Kidney tubule cell (primary cell): ENCODE results near the gene KIF17.

ENCODE experiments used
- DNase-seq: peaks from one replicate; pipeline ENCODE4 v3.0.0-alpha.2; 2018; ENCODE audit warnings: low spot score

KIF17 gene

DNA sequence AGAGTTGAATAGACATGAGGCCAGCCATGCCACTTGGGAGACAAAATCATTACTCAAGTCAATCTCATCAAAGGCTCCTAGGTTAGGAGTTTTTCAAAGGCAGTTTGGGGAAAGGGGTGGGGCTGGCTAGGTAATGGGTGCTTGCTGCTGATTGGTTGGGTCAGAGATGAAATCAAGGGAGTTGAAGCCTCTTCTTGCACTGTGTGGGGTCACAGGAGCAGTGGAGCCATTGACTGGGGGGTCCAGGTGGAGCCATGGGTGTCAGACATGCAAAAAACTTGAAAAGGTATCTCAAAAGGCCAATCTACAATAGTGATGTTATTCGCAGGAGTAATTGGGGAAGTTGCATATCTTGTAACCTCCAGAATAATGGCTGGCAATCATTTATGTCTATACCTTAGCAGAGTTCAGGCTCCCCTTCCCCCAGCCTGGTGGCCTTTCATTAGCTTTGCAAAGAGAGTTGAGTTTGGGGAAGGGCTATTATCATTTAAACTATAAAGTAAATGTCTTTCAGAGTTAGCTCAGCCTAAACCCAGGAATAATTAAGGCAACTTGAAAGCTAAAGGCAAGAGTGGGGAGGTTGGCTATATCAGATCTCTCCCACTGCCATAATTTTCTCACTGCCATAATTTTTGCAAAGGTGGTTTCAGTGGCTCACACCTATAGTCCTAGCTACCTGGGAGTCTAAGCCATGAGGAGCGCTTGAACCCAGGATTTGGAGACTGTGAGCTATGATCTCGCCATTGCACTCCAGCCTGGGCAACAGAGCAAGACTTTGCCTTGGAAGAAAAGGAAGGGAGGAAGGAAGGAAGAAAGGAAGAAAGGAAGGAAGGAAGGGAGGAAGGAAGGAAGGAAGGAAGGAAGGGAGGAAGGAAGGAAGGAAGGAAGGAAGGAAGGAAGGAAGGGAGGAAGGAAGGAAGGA is 92.4 kb downstream of the KIF17 start:
- no peak for DNase-seq

DNA sequence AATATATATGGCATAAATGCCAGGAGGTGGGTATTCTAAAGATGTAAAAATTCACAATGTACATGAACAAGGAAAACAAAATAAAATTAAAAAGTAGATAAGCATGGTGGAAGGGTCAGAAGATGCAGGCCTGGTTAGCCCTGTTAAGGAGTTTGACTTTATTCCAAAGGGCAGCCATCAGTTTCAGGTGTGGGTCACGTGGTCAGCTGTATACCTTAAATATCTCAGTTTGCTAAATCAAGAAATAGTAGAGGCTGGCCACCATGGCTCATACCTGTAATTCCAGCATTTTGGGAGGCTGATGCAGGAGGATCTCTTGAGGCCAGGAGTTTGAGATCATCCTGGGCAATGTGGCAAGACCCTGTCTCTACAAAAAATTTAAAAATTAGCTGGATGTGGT is 93.1 kb downstream of the KIF17 start:
- DNase-seq, result no peak

DNA sequence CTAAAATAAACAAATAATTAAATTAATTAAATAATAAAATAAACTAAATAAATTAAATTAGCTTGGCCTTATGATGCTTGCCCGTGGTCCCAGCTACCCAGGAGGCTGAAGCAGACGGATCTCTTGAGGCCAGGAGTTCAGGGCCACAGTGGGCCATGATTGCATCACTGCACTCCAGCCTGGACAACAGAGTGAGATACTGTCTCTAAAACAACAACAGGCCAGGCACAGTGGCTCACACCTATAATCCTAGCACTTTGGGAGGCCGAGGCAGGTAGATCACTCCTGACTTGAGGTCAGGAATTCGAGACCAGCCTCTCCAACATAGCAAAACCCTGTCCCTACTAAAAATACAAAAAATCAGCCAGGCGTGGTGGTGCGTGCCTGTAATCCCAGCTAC is 96.8 kb downstream of the KIF17 start:
- no peak for DNase-seq

DNA sequence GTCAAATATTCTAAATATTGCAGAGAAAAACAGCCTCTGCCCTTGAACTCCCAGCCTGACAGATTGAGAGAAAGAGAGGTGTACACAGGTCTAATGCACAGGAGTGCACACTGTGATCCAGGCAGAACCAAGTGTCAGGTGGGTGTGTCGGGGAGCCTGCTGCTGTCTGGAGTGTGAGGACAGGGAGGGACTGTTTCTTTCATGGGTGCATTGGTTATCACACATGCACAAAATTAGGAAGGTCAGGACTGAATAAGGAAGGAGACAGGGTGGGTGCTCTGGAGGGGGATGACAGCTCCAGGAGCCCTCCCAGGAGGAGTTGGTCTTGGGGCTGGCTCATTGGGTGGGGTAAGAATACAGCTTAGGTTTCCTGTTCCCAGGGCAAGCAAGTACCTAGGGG is 97.8 kb downstream of the KIF17 start:
- no peak for DNase-seq

DNA sequence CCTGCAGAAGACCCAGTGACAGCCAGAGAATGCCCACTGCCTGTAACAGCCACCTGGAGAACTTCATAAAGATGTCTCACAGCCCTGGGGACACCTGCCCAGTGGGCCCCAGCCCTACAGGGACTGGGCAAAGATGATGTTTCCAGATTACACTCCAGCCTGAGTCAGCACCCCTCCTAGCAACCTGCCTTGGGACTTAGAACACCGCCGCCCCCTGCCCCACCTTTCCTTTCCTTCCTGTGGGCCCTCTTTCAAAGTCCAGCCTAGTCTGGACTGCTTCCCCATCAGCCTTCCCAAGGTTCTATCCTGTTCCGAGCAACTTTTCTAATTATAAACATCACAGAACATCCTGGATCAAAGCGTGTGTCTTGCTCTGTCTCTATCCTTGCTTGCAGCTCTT is 99.3 kb downstream of the KIF17 start:
- no peak for DNase-seq

DNA sequence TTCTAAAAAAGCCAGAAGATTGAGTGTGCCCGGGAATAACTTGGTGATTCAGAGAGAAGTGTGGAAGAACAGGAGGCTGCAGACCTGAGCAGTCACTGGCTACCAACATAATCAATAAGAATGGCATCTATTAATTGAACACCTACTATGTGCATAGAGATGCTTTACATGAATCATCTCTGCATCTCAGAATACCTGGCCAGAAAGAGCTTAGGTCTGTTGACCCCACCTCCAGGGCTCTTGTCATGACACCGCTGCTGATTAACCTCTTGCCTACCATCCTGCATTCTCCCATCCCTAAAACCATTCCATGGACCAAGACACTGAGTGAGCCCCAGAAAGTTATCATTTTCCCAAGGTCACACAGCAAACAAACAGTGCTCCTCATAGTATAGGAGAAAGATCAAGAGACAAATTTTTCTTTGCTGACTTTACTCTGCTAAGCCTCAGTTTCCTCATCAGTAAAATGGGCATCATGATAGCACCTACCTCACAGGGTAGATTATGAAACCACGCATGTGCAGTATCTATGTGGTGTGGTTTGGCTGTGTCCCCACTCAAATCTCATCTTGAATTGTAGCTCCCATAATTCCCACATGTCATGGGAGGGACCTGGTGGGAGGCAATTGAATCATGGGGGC is 100.8 kb downstream of the KIF17 start:
- no peak for DNase-seq

DNA sequence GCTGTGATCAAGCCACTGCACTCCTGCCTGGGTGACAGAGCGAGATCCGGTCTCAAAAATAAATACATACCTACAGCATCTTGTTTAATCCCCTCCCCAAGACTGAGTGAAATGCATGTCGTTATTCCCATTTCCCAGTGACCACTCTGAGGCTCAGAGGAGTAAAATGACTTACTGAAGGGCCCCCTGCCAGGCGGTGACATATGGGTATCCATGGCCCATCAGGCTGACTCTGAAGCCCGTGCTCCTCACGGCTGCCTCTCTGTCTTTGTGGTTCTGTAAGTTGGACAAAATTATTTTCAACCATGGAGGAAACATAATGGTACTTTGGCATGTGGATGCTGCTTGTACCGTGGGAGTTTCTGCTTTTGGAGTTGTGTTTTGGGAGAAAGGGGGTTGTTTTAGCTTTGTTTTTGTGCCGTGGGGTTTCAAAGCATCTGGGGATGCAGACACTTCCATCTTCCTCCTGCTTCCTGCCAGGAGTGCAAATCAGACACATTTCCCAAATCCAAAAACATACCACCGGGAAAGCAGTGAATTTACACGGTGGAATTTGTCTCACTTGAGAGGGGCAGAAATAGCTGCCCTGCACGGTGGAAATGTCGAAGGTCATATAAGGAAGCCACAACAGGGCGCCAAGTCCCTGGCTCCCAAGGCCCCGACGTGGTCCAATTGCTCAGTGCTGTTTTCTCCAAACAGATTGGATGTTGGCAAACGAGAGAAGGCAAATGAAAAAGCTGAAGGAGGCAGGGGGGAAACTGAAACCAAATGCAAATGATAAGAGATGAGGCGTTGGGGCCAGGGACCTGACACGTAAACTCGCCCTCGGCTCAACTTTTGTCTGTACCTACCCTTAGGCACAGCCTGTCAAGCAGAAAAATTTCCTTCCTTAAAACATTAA is 101.6 kb downstream of the KIF17 start:
- DNase-seq, result peak; percentile 10

DNA sequence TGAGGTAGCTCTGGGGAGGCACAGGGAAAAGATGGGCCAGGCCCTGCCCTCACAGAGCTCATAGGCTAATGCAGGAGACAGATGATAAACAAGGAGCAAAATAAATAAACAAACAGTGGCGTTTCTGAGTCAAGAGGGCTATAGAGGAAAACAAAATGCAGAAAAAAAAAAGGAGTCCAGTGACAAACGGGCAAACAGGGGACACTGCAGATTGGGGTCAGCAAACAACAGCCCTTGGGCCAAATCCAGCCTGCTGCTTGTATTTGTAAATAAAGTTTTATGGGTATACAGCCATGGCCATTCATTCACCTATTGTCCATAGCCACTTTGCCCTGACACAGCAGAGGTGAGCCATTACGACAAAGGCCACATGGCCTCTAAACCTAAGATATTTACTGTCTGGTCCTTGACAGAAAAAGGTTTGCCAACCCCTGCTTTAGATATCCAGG is 103.7 kb downstream of the KIF17 start:
- DNase-seq, result no peak
